Dedifferentiated amniotic fluid mesenchymal stem cell (primary cell): ENCODE measurements around the gene SETD1B.
"Not testable (repeated sequence)": the region's sequence is repeated elsewhere in the genome, so short reads cannot be mapped to it uniquely, and the experiment has no call there.

Experiments used
- DNase-seq: peaks from one replicate; pipeline ENCODE4 v3.0.0-alpha.2; 2016; ENCODE audit errors: extremely low spot score

The SETD1B gene

DNA sequence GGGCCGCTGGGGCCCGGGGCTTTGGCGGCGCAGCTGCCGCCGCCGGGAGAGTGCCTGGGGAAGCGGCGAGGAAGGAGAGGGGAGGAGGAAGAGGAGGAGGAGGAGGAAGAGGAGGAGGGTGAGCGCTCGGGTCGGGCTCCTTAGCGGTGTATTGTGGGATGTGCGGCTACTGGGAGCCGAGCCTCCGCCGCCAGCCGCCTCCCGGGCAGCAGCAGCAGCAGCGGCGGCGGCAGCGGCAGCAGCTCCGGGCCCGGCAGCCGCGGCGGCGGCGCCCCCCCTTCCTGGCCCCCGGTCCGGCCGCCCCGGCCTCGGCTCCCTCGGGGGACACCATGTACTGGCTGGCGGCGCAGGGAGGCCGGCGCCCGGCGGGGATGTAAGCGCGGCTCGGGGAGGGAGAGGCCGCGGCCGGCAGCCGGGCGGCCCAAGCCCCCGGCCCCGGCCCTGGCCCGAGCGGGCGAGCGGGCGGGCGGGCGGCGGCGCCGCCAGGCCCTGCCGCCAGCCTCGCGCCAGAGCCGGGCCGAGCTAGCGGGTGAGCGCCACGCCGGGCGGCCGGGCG is at the start of gene SETD1B:
TSS of gene SETD1B (plus strand) at position 149 of the 556 bp plus-strand sequence. CDS start 729 bp downstream, outside the sequence.
- no peak for DNase-seq

GRCh38 chr12:121754836-121755235 is 49.0 kb upstream of the SETD1B start:
- DNase-seq, result no peak

GRCh38 chr12:121755591-121755990 is 48.2 kb upstream of the SETD1B start:
- DNase-seq, result no peak

GRCh38 chr12:121758536-121758935 is 45.3 kb upstream of the SETD1B start:
- not testable (repeated sequence) for DNase-seq

- no peak for DNase-seq
Measured at GRCh38 chr12:121762269-121762668, 41.5 kb upstream of the SETD1B start.

DNA sequence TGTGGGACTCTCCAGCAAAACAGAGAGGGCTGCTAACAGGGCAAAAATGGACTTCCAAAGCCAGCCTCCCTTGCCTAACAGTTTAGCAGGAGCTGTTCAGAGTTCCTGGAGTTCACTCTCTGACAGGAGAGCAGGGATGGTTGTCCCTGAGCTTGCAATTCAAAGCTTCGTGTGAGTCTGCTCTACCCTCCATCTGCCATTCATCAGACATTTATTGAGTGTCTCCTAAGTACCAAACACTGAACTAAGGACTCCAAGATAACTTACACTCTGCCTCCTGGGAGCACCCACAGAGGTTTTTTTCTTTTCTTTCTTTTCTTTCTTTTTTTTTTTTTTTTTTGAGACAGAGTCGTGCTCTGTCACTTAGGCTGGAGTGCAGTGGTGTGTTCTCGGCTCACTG is 39.0 kb upstream of the SETD1B start:
- no peak for DNase-seq

DNA sequence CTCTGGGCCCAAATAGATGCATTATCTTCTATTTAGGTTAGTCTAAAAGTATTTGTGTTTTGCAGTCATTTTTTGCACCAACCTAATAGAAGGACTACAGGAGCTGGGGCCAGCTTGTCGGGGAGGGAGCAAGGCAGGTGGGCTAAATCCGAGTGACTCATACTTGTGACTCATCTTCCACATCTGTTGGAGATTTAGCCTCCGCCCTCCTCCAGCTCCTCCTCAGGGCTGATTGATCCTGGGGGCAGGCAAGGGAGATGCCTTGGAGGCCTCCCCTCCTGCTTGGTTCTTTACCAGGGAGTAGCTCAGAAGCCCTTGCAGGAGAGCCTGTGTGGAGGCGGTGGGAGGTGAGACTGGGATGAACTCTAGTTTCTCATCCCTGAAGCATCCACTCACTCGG is 38.2 kb upstream of the SETD1B start:
- DNase-seq, result peak; percentile 51

DNA sequence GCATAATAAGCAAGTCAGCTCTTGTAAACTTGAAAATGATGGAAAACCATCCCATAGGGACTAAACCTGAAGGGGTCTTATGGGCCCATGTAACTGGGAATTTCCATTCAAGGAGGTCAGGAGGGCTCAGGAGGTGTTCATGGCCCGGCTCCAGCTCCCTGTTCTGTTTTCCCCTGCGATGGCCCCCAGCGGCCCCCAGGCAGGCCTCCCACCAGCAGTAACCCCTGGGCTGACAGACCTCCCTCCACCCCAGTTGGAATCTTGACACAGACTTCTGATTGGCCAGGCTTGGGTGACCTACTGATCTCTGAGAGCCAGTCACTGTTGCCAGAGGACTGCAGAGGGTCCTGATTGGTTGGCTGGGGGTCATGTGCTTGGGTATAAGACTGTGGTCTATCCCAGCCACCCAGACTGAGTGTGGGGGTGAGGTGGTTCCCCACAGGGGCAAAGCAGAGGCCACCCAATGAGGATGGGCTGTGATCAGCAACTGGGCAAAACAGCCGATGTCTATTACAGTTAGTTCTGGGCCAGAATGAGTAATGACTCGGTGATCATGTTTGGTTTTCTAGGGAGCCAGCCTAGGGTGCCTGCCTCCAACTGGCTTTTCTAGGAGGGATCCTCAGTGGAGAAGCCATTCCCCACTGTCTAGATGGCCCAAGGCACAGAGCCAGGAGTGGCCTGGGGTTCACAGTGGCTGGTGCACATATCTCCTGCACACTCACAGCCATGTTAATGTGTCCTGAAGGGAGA is 37.3 kb upstream of the SETD1B start:
- no peak for DNase-seq

GRCh38 chr12:121767525-121768016 is 36.2 kb upstream of the SETD1B start:
- peak; percentile 21 for DNase-seq

DNA sequence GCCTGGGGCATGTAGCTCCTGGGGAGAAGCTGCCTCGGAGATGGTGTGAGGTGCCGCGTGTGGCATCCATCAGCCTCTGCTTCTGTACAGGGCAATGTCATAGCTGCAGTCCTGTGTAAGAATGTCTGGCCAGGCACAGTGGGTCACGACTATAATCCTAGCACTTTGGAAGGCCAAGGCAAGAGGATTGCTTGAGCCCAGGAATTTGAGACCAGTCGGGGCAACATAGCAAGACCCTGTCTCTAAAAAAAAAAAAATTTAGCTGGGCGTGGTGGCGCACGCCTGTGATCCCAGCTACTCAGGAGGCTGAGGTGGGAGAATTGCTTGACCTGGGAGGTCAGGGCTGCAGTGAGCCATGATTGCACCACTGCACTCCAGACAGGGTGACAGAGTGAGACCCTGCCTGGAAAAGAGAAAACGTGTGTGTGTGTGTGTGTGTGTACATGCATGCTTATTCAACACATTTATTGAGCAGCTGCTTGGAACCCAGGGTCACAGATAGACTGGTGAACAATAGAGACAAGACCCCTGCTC is 34.4 kb upstream of the SETD1B start:
- DNase-seq, result no peak

- no peak for DNase-seq
Measured at GRCh38 chr12:121769831-121770301, 33.9 kb upstream of the SETD1B start.

- no peak for DNase-seq
Measured at GRCh38 chr12:121770388-121770787, 33.4 kb upstream of the SETD1B start.

GRCh38 chr12:121770813-121771625 is 32.8 kb upstream of the SETD1B start:
- no peak for DNase-seq

DNA sequence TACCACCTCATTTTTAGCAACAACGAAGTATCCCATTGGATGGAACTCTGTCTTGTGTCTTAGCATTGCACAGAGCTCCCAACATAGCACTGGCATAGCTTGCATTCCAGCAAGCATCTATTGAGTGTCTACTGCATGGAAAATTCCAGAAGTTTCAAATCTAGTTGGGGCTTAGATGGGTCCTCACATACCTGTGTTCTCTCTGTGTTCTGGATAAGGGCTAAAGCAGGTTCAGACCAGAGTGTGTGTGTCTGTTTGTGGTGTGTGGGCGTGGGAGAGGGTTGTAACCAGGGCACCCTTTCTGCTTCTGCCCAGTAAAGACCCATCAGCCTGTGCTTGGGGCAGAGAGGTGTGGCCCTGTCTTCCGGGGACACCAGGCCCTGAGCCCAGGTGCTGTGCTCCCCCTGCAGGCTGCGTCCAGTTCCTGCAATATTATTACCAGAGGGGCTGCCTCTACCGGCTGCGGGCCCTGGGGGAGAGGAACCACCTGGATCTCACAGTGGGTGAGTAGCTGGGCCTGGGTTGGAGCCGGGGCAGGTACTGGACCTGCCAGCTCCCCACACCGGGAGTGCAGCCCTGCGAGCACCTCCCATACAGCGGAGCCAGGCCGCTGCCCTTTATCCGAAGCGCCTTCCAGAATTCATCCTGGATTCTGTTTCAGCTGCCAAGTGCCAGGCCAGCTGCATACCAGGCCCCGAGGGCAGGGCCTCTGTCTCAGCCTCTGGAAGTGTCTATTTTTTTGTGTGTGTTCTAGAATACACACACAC is 30.6 kb upstream of the SETD1B start:
- no peak for DNase-seq

DNA sequence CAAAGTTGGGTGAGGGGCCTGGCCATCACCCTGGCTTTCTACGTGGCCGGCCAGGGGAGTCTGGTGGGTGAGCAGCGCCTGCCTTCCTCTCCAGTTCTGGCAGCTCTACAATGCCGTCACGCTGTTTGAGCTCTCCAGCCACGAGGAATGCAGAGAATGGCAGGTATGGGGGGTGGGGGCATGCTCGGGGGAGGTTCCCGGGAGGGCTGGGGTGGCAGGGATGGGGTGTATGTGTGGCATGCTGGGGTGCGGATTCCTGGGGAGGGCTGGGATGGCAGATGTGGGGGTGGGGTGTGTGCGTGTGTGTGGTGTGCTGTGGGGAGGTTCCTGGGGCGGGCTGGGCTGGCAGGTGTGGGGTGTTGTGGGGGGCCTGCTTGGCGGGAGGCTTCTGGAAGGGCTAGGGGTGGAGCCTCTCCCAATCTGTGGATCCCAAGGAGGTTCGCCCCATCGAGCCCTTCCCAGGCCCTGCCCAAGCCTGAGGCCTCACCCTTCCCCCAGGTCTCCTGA is 28.8 kb upstream of the SETD1B start:
- DNase-seq, result no peak

DNA sequence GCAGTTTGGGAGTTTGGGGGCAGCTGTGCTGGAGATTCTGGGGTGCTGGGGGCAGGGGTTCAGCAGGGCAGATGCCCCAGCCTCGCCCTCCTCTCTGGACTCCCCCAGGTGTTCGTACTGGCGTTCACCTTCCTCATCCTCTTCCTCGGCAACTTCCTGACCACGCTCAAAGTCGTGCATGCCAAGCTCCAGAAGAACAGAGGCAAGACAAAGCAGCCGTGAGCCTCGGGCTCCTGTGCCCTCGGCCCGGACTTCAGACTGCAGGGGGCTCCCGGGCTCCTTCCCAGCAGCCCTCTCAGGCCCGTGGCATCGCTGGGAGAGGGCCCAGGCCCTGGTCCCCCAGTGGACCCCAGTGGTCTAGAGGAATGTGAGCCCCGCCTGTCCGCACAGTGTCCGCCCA is 28.3 kb upstream of the SETD1B start:
- DNase-seq, result no peak

DNA sequence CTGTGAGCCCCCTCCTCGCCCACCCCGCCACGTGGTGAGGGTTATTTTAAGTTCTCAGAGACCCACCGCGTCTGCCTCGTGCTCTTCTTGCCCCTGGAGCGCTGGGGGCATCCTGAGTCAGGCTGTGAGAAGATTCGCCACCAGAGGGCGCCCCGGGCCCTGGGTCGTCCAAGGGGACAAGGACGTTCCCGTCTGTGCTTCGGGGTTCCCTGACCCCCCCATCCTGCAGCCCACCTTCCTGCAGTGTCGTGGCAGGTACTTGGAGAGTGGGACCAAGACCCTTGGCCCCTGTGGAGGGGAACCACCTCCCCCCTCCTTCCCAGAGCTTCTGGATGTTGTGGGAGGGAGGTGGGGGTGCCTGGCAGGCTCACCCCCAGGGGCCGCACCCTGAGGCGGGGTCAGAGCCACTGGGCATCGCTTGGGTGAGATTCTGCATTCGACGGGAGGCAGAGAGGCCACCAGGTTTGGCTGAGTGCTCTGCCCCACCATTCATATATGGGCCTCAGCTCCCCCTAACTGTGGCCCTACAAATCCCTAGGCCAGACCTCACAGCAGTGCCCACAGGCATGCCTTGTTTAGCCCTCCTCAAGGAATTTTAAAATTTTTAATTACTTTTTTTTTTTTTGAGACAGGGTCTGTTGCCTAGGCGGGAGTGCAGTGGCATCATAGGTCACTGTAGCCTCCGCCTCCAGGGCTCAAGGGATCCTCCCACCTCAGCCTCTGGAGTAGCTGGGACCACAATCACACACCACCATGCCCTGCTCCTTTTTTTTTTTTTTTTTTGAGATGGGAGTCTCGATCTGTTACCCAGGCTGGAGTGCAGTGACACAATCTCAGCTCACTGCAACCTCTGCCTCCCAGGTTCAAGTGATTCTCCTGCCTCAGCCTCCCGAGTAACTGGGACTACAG is 27.4 kb upstream of the SETD1B start:
- DNase-seq, result peak; percentile 47

DNA sequence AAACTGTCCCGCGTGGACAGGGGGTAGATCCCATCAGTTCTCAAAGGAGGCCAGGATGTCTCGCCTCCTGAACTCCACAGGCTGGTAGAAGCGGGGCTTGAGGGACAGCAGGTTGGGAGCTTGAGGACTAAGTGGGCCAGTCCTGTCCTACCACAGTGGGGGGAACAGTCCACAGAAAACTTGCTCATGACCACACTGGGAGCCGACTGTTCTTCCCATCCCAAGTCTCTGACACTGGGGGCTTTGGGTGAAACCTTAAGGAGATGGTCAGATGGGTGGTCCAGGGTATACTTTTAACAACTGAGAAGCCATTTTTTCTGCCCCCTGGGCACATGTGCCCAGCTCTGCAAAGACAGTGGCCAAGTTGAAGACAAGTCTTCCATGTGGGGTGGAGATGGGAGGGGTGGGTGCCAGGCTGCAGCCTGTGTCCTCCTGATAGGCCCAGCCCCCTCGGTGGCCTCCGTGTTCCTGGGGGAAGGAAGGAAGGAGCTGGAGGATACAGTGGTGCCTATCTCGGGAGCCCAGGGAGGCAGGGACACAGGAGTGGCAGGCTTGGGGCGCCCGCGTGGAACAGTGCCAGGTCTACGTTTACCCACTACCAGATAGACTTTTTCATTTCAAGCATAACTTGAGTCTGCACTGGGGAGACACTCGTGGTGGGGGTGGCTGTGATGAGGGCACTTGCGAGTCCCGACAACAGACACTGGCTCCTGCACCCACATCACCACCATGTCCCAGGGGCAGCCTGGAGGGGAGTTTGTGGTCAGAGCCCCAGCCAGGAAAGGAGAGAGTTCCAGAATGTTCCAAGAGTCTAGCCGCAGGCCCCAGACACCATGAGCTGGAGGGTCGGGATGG is 25.0 kb upstream of the SETD1B start:
- no peak for DNase-seq

GRCh38 chr12:121779422-121779895 is 24.4 kb upstream of the SETD1B start:
- DNase-seq, result no peak
